ENCODE results near the gene MYCBP2. TPM values are rescaled to one million over a fixed set of nuclear protein-coding genes. Genes with fewer than 3 reads are reported as not detected.
"Not testable (repeated sequence)": the region's sequence is repeated elsewhere in the genome, so short reads cannot be mapped to it uniquely, and the experiment has no call there.

Gene MYCBP2
- total and polyA plus RNA-seq, 2 donors, result 43.7 to 124 TPM

DNA sequence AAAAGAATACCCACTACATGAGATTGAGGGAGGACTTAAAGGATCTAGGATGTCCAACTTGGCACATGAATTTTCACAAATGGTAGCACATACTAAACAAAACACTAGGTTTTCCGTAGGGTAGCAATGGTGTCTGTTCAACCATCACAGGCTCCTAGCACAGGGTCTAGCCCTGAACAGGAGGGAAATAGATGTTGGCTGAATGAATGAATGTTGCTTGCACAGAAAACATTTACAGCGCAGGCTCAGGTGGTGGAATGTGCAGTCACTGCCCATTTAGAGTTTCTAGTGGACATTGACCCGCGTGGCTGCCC, 1.9 kb upstream of the MYCBP2 start:
- Histone ChIP-seq H3K4me3 (ENCODE audit: low read depth, low read length) (peak overlapping the region; percentile 52), H3K36me3 (ENCODE audit: insufficient read depth) (no peaks in the 10 kb centered on the region), H3K4me1 (ENCODE audit: insufficient read depth) (no peaks in the 10 kb centered on the region), H3K27ac (ENCODE audit: low read depth) (no peak overlapping the region)
- no peak for DNase-seq (ENCODE audit: extremely low spot score)
- WGBS, result 7% methylated on average over 4 of the region's 4 CpGs

DNA sequence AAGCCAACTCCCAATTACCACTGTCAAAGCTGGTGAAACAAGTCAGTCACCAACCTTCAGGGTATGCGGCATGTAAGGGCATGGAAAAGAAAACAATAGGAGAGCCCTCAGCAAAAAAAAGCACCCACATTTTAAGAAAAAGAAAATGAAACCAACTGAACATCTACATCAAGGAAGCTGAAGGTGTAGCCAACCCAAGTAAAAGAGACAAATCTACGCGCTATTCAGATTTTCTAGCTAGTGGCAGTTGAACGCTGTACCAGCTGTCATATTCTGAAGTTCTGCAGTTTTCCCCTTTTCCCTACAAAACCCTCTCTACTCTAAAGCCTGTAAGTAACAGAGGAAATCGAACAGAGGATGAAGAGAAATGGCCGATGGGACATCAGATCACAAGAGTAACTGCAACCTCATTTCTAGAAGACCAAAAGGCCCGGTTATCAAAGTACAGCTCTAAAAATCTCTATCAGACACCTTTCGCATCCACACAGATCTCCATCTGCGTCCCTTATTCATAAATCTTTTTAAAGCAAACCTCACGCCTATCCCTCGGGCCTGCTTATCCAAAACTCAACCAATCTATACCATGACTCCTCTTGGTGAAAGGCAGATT, 1.4 kb downstream of the MYCBP2 start:
- DNase-seq (ENCODE audit: extremely low spot score), result no peak
- 10% methylated on average over 11 of the region's 11 CpGs for WGBS
- H3K36me3 ChIP-seq (ENCODE audit: insufficient read depth), result no peaks in the 10 kb centered on the region
- H3K4me1 ChIP-seq (ENCODE audit: insufficient read depth), result no peaks in the 10 kb centered on the region
- peak overlapping the region; percentile 81 for H3K4me3 ChIP-seq (ENCODE audit: low read depth, low read length)
- no peak overlapping the region for H3K27ac ChIP-seq (ENCODE audit: low read depth)

DNA sequence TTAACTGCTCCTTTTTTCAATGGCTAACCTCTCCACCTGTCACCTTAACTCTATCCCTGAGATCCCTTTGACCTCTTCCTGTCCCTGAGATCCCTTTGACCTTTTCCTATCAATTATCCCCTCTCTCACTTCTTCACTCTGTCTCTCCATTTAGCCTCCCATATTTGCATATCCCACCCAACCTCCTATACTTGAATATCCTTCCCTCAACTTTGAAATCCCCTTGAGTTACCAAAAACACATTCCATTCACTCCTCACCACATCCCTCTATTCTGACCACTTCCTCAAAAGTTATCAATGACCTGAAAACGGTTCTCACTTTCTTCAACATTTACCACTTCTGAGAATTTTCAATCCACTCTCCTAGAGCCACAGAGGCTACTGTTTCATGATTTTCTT, 3.0 kb downstream of the MYCBP2 start:
- no peak overlapping the region for H3K4me3 ChIP-seq (ENCODE audit: low read depth, low read length)
- H3K36me3 ChIP-seq (ENCODE audit: insufficient read depth), result no peaks in the 10 kb centered on the region
- WGBS, result 58% methylated on average over 1 of the region's 1 CpG
- H3K27ac ChIP-seq (ENCODE audit: low read depth), result no peak overlapping the region
- no peak for DNase-seq (ENCODE audit: extremely low spot score)
- H3K4me1 ChIP-seq (ENCODE audit: insufficient read depth), result peaks cover 3% of the 10 kb centered on the region

DNA sequence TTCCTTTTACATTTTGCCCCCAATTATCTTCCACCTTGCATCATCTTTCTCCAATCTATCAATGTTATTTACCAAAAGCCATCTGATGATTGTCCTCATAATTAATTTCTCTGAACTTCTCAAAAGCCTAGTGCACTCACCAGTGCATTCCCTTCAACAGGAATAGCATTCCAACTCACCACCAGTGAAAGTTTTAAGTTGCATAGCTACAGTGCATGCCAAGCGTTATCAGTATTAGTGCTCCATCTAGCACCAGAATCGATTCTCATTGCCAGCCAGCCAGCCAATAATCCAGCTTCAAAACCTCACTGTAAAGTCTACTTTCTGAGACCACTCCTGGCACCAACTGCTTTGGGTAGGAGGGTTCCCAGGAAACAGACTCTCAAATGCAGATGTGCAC, 7.4 kb downstream of the MYCBP2 start:
- H3K4me1 ChIP-seq (ENCODE audit: insufficient read depth), result peaks cover 5% of the 10 kb centered on the region
- no peak overlapping the region for H3K4me3 ChIP-seq (ENCODE audit: low read depth, low read length)
- 65% methylated on average over 2 of the region's 2 CpGs for WGBS
- no peak for DNase-seq (ENCODE audit: extremely low spot score)
- H3K36me3 ChIP-seq (ENCODE audit: insufficient read depth), result no peaks in the 10 kb centered on the region
- no peak overlapping the region for H3K27ac ChIP-seq (ENCODE audit: low read depth)

DNA sequence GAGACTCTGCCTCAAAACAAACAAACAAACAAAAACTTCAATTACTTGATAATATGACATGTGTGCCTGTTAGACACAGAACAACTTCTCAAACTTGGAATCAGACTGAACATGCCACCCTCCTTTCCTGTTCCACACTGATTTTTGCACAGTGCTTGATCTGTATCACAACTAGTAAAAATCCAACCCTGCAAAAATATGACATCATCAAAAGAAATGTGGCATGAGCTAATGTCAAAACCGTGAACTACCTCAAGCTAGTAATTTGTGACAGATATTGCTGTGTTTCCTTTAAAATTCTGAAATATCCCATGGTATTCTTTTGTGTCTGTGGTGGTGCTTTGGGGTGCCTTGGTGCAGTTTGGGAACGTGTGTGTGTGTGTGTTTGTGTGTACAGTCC, 8.2 kb downstream of the MYCBP2 start:
- H3K27ac ChIP-seq (ENCODE audit: low read depth), result no peak overlapping the region
- peaks cover 5% of the 10 kb centered on the region for H3K4me1 ChIP-seq (ENCODE audit: insufficient read depth)
- 52% methylated on average over 2 of the region's 2 CpGs for WGBS
- no peaks in the 10 kb centered on the region for H3K36me3 ChIP-seq (ENCODE audit: insufficient read depth)
- H3K4me3 ChIP-seq (ENCODE audit: low read depth, low read length), result no peak overlapping the region
- no peak for DNase-seq (ENCODE audit: extremely low spot score)

DNA sequence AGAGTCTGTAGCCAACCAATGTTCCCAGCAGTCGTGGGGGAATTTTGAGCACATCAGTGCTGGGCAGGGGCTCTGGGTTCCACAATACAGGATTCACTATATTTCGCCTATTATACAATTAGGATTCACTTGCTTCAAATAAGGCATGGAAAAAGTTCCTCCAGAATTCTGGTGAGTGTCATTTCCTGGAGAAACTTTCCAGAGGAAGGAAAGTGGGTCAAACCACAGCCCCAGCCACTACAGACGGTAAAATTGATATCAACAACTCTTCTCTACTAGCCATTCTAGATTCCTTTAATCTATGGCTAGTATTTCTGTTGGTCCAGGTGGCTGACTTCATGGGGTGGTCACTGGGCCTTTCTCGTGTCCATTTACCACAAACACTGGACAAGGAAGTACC, 10.5 kb downstream of the MYCBP2 start:
- no peak for DNase-seq (ENCODE audit: extremely low spot score)
- Histone ChIP-seq H3K36me3 (ENCODE audit: insufficient read depth) (no peaks in the 10 kb centered on the region), H3K4me3 (ENCODE audit: low read depth, low read length) (no peak overlapping the region), H3K27ac (ENCODE audit: low read depth) (no peak overlapping the region), H3K4me1 (ENCODE audit: insufficient read depth) (peaks cover 5% of the 10 kb centered on the region)
- 69% methylated on average over 4 of the region's 4 CpGs for WGBS

DNA sequence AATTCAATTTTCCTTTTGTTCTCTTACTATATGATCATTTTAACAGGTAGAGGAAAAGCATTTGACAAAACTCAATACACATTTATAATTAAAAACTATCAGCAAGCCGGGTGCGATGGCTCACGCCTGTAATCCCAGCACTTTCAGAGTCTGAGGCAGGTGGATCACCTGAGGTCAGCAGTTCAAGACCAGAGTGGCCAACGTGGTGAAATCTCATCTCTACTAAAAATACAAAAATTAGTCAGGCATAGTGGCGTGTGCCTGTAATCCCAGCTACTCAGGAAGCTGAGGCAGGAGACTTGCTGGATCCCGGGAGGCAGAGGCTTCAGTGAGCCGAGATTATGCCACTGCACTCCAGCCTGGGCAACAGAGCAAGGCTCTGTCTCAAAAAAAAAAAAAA, 11.4 kb downstream of the MYCBP2 start:
- not testable (repeated sequence) for H3K36me3 ChIP-seq (ENCODE audit: insufficient read depth); H3K27ac ChIP-seq (ENCODE audit: low read depth); H3K4me1 ChIP-seq (ENCODE audit: insufficient read depth); H3K4me3 ChIP-seq (ENCODE audit: low read depth, low read length); DNase-seq (ENCODE audit: extremely low spot score)
- WGBS, result 86% methylated on average over 7 of the region's 7 CpGs

DNA sequence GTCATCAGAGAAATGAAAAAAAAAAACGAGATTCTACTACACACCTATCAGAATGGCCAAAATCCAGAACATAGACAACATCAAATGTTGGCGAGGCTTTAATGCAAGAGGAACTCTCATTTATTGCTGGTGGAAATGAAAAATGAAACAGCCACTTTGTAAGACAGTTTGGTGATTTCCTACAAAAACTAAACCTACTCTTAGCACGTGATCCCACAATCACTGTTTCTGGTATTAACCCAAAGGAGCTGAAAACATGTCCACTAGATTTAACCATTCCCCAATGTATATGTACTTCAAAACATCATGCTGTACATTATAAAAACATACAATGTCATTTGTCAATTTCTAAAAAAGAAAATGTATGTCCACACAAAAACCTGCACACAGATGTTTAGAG, 13.0 kb downstream of the MYCBP2 start:
- Histone ChIP-seq H3K27ac (ENCODE audit: low read depth) (no peak overlapping the region), H3K36me3 (ENCODE audit: insufficient read depth) (no peaks in the 10 kb centered on the region), H3K4me1 (ENCODE audit: insufficient read depth) (peaks cover 4% of the 10 kb centered on the region), H3K4me3 (ENCODE audit: low read depth, low read length) (no peak overlapping the region)
- DNase-seq (ENCODE audit: extremely low spot score), result no peak
- WGBS, result 87% methylated on average over 3 of the region's 3 CpGs

DNA sequence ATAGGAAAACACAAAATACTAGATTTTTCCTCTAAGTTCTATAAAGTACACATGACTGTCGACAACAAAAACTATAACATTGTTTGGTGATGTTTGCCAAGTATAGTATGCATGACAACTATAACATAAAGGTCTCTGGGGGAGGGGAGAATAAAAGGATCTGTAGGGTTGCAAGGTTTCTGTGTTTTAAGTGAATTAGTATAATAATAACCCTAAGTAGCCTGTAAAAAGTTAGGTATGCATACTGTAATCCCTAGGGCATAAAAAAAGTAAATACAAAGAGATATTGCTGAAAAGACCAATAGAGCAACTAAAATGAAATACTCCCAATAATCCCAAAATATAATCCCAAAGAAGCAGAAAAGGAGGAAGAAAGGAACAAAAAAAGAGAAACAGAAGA, 14.6 kb downstream of the MYCBP2 start:
- WGBS, result 33% methylated on average over 1 of the region's 1 CpG
- H3K36me3 ChIP-seq (ENCODE audit: insufficient read depth), result no peaks in the 10 kb centered on the region
- no peak overlapping the region for H3K4me3 ChIP-seq (ENCODE audit: low read depth, low read length)
- peaks cover 7% of the 10 kb centered on the region for H3K4me1 ChIP-seq (ENCODE audit: insufficient read depth)
- no peak overlapping the region for H3K27ac ChIP-seq (ENCODE audit: low read depth)
- no peak for DNase-seq (ENCODE audit: extremely low spot score)

DNA sequence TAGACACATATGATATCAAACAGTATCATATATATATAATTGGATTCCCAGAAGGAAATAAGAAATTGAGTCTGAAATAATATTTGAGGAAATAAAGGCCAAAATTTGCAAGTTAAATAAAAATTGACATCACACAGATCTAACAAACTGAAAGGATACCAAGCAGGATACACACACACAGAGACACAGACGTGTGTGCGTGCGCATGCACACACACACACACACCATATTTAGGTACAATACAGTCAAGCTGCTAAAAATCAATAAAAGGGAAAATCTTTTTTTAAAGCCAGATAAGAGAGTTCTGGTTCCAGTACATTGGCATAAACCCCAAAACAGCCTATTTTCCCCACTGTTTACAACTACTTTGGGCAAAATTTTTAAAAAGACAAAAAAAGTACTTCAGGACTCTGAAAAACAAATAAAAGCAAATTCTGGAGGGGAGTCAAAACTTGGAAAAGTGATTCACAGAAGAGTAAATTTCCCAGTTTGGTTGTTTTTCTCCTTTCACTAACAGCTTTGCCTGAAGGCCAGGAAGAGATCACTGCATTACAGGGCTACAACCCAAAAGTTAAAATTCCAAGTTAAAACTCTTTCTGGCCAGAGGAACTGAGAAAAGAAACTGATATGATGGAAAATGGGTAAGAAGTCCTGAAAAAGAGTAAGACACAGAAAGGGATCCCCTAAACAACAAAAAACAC, 16.2 kb downstream of the MYCBP2 start:
- H3K4me3 ChIP-seq (ENCODE audit: low read depth, low read length), result no peak overlapping the region
- peaks cover 4% of the 10 kb centered on the region for H3K4me1 ChIP-seq (ENCODE audit: insufficient read depth)
- peak overlapping the region; percentile 67 for H3K27ac ChIP-seq (ENCODE audit: low read depth)
- H3K36me3 ChIP-seq (ENCODE audit: insufficient read depth), result no peaks in the 10 kb centered on the region
- WGBS, result 55% methylated on average over 3 of the region's 3 CpGs
- no peak for DNase-seq (ENCODE audit: extremely low spot score)

DNA sequence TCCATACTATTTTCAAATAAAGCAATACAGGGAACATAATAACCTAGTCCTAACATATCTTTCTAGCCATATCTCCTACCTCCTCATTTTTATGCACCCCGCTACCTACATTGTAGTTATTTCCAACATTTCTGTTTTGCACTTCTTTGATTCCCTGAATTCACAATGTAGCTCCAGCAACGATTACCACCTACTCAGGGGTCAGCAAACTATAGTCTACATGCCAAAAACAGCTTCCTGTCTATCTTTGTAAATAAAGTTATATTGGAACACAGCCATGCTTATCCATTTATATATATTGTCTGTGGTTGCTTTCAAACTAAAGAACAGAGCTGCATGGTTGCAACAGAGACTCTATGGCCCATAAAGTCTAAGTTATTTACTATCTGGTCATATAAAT, 16.7 kb downstream of the MYCBP2 start:
- no peak for DNase-seq (ENCODE audit: extremely low spot score)
- Histone ChIP-seq H3K4me1 (ENCODE audit: insufficient read depth) (peaks cover 4% of the 10 kb centered on the region), H3K27ac (ENCODE audit: low read depth) (no peak overlapping the region), H3K4me3 (ENCODE audit: low read depth, low read length) (no peak overlapping the region), H3K36me3 (ENCODE audit: insufficient read depth) (no peaks in the 10 kb centered on the region)
- 59% methylated on average over 2 of the region's 2 CpGs for WGBS

DNA sequence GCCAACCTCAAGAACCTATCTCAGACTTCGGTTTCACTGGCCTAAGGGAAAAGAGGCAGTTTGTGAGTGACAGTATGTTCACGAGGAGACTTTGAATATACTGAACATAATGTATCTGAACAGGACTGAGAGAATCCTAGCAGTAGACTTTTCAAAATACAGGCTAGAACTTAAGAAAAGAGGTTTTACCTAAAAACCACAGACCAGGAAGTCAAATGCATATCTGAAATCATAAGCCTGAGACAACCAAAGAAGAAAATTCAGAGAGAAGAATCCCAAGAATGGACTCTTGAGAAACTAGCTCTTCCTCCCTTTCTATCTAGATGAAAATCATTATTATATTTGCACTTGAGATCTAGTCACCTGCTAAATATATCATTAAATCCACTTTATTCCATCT, 17.6 kb downstream of the MYCBP2 start:
- Histone ChIP-seq H3K36me3 (ENCODE audit: insufficient read depth) (no peaks in the 10 kb centered on the region), H3K27ac (ENCODE audit: low read depth) (no peak overlapping the region), H3K4me1 (ENCODE audit: insufficient read depth) (peaks cover 4% of the 10 kb centered on the region), H3K4me3 (ENCODE audit: low read depth, low read length) (no peak overlapping the region)
- WGBS, result 90% methylated on average over 2 of the region's 2 CpGs
- no peak for DNase-seq (ENCODE audit: extremely low spot score)

DNA sequence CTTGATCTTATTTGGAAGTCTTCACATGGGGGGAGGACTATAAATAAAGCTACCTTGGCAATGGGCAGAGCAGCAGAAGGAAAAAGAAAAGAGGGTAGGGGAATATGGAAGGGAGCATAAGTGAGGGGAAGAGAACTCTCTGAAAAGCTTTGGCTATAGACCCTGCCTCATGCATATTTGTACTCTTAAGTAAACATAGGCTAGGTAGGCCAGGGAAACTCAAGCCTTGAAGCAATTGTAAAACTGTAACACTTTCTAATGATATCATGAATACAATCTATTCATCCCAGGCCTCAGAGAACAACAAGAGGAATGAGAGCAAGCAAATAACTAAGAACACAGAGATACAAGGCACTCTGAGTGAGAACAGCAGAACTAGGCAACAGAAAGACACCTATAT, 20.4 kb downstream of the MYCBP2 start:
- Histone ChIP-seq H3K4me1 (ENCODE audit: insufficient read depth) (peaks cover 4% of the 10 kb centered on the region), H3K36me3 (ENCODE audit: insufficient read depth) (no peaks in the 10 kb centered on the region), H3K4me3 (ENCODE audit: low read depth, low read length) (no peak overlapping the region), H3K27ac (ENCODE audit: low read depth) (no peak overlapping the region)
- DNase-seq (ENCODE audit: extremely low spot score), result no peak

DNA sequence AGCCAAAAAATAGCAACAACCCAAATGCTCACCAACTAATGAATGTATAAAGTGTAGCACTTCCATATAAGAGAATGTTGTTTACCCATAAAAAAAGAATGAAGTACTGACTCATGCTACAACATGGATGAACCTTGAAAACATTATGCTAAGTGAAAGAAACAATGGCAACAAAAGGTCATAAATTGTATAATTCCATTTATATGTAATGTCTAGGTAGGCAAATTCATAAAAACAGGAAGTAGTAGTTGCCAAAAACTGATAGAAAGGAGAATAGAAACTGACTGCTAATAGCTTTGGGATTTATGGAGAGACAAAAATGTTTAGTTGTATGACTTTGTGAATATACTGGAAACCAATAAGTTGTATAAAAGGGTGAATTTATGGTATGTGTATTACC, 21.6 kb downstream of the MYCBP2 start:
- no peaks in the 10 kb centered on the region for H3K36me3 ChIP-seq (ENCODE audit: insufficient read depth)
- H3K4me1 ChIP-seq (ENCODE audit: insufficient read depth), result peaks cover 3% of the 10 kb centered on the region
- no peak for DNase-seq (ENCODE audit: extremely low spot score)

More for the DNA sequence above, 21.6 kb downstream of the MYCBP2 start:
- H3K27ac ChIP-seq (ENCODE audit: low read depth), result no peak overlapping the region
- H3K4me3 ChIP-seq (ENCODE audit: low read depth, low read length), result no peak overlapping the region
